ENCODE data around the gene MAN1B1. TPM values are rescaled to one million over a fixed set of nuclear protein-coding genes. Genes with fewer than 3 reads are reported as not detected.
"Not testable (repeated sequence)": the region's sequence is repeated elsewhere in the genome, so short reads cannot be mapped to it uniquely, and the experiment has no call there.

The MAN1B1 gene
- total and polyA plus RNA-seq, 4 donors = 19.9 to 31.8 (median 26.5) TPM

DNA sequence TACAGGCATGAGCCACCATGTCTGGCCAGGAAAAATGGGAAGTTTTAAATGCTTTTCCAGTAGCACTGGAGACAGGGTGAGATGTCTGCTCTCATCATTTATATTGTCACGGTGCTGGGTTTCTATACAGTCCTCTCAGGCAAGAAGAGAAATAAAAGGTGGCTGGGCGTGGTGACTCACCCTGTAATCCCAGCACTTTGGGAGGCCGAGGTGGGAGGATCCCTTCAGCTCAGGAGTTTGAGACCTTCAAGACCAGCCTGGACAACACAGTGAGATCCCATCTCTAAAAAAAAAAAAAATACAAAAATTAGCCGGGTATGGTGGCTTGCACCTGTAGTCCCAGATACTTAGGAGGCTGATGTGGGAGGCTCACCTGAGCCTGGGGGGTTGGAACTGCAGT, 47.4 kb downstream of the MAN1B1 start:
- Histone ChIP-seq H3K4me1 (ENCODE audit: control insufficient read depth in 4 of 4, insufficient read depth in 4 of 4, low read length in 3 of 4) (peaks cover 0 to 6% (median 6%) of the 10 kb centered on the region in 4 donors), H3K27ac (ENCODE audit: low read depth in 1 of 2, low read length in 2 of 2) (no peak overlapping the region), H3K9ac (ENCODE audit: low read depth in 1 of 2, low read length in 2 of 2) (no peak overlapping the region), H3K27me3 (ENCODE audit: control insufficient read depth in 4 of 4, insufficient read depth in 4 of 4, low read length in 3 of 4) (peaks cover 4 to 17% (median 10%) of the 10 kb centered on the region in 4 donors), H3K4me3 (ENCODE audit: low read depth in 1 of 3, low read length in 3 of 3) (no peak overlapping the region), H3K9me3 (ENCODE audit: control insufficient read depth in 4 of 4, low read length in 3 of 4) (peaks cover 0 to 1% (median 0%) of the 10 kb centered on the region in 4 donors), H3K36me3 (ENCODE audit: control insufficient read depth in 4 of 4, insufficient read depth in 3 of 4, low read depth in 1 of 4, low read length in 3 of 4) (no peaks in the 10 kb centered on the region)
- 70% methylated on average over 4 of the region's 4 CpGs for WGBS
- DNase-seq (ENCODE audit: low spot score) = no peak
- TF ChIP-seq SP1 (IDR thresholded peaks at IDR 0.05) (no peak), GABPA (IDR thresholded peaks at IDR 0.05 in 1 of 2, conservative IDR thresholded peaks at IDR 0.05 in 1 of 2) (no peak)

DNA sequence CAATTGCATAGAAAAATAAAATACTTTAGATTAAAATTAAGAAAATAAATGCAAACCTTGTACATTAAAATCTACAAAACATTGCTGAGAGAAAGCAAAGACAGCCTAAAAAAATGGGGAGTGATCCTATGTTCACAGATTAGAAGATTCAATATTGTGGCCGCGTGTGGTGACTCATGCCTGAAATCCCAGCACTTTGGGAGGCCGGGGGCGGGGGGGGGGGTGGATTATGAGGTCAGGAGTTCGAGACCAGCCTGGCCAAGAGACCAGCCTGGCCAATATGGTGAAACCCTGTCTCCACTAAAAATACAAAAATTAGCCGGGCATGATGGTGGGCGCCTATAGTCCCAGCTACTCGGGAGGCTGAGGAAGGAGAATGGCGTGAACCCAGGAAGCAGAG, 48.4 kb downstream of the MAN1B1 start:
- peaks cover 6 to 17% (median 11%) of the 10 kb centered on the region in 4 donors for H3K27me3 ChIP-seq (ENCODE audit: control insufficient read depth in 4 of 4, insufficient read depth in 4 of 4, low read length in 3 of 4)
- not testable (repeated sequence) for DNase-seq (ENCODE audit: low spot score); H3K9ac ChIP-seq (ENCODE audit: low read depth in 1 of 2, low read length in 2 of 2); H3K4me1 ChIP-seq (ENCODE audit: control insufficient read depth in 4 of 4, insufficient read depth in 4 of 4, low read length in 3 of 4); H3K4me3 ChIP-seq (ENCODE audit: low read depth in 1 of 3, low read length in 3 of 3); H3K36me3 ChIP-seq (ENCODE audit: control insufficient read depth in 4 of 4, insufficient read depth in 3 of 4, low read depth in 1 of 4, low read length in 3 of 4); H3K9me3 ChIP-seq (ENCODE audit: control insufficient read depth in 4 of 4, low read length in 3 of 4); H3K27ac ChIP-seq (ENCODE audit: low read depth in 1 of 2, low read length in 2 of 2)
- 84% methylated on average over 9 of the region's 9 CpGs for WGBS

DNA sequence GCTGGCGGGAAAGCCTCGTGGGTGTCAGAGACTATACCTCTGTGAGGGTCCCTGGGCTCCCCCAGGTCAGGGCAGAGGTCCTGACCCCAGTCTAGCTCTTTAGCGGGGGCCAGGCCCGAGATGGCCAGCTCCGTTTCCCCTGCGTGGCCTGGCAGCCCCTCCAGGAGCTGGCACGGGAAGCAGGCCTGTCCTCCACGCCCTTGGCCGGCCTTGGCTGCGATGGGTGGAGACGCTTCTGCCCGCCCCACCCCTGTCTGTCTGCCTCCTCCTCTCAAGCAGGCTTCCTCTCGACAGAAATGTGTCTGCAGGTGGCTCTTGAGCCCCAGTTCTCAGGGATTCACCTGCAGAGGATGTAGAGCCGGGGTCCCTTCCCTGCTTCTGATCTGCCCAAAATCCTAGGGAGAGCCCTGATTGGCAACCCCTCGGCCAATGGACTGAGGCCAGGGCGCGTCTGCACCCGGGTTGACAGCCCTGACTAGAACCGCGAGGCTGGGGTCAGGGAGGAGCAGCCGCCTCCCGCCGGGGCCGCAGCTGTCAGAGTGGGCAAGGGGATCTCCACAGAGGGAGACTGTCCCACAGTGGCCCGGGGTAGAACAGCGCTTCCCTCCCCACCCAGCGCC, 49.6 kb downstream of the MAN1B1 start:
- Histone ChIP-seq H3K9ac (ENCODE audit: low read depth in 1 of 2, low read length in 2 of 2) (no peak overlapping the region), H3K9me3 (ENCODE audit: control insufficient read depth in 4 of 4, low read length in 3 of 4) (peaks cover 0 to 1% (median 0%) of the 10 kb centered on the region in 4 donors), H3K4me1 (ENCODE audit: control insufficient read depth in 4 of 4, insufficient read depth in 4 of 4, low read length in 3 of 4) (no peaks in the 10 kb centered on the region), H3K36me3 (ENCODE audit: control insufficient read depth in 4 of 4, insufficient read depth in 3 of 4, low read depth in 1 of 4, low read length in 3 of 4) (no peaks in the 10 kb centered on the region), H3K27ac (ENCODE audit: low read depth in 1 of 2, low read length in 2 of 2) (no peak overlapping the region), H3K4me3 (ENCODE audit: low read depth in 1 of 3, low read length in 3 of 3) (no peak overlapping the region), H3K27me3 (ENCODE audit: control insufficient read depth in 4 of 4, insufficient read depth in 4 of 4, low read length in 3 of 4) (peaks cover 6 to 17% (median 11%) of the 10 kb centered on the region in 4 donors)
- TF ChIP-seq, protein P1, sequence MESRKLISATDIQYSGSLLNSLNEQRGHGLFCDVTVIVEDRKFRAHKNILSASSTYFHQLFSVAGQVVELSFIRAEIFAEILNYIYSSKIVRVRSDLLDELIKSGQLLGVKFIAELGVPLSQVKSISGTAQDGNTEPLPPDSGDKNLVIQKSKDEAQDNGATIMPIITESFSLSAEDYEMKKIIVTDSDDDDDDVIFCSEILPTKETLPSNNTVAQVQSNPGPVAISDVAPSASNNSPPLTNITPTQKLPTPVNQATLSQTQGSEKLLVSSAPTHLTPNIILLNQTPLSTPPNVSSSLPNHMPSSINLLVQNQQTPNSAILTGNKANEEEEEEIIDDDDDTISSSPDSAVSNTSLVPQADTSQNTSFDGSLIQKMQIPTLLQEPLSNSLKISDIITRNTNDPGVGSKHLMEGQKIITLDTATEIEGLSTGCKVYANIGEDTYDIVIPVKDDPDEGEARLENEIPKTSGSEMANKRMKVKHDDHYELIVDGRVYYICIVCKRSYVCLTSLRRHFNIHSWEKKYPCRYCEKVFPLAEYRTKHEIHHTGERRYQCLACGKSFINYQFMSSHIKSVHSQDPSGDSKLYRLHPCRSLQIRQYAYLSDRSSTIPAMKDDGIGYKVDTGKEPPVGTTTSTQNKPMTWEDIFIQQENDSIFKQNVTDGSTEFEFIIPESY (IDR thresholded peaks at IDR 0.05) = no peak
- TF ChIP-seq JUND (IDR thresholded peaks at IDR 0.05) (no peak), GABPA (IDR thresholded peaks at IDR 0.05 in 1 of 2, conservative IDR thresholded peaks at IDR 0.05 in 1 of 2) (no peak), HNF4A (conservative IDR thresholded peaks at IDR 0.05) (no peak), RXRA (IDR thresholded peaks at IDR 0.05) (no peak)
- TF ChIP-seq, protein P2, sequence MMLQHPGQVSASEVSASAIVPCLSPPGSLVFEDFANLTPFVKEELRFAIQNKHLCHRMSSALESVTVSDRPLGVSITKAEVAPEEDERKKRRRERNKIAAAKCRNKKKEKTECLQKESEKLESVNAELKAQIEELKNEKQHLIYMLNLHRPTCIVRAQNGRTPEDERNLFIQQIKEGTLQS (IDR thresholded peaks at IDR 0.05) = no peak
- TF ChIP-seq, protein P3, sequence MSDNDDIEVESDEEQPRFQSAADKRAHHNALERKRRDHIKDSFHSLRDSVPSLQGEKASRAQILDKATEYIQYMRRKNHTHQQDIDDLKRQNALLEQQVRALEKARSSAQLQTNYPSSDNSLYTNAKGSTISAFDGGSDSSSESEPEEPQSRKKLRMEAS (IDR thresholded peaks at IDR 0.05) = no peak
- 33% methylated on average over 27 of the region's 27 CpGs for whole genome bisulfite sequencing
- DNase-seq (ENCODE audit: low spot score) = no peak

DNA sequence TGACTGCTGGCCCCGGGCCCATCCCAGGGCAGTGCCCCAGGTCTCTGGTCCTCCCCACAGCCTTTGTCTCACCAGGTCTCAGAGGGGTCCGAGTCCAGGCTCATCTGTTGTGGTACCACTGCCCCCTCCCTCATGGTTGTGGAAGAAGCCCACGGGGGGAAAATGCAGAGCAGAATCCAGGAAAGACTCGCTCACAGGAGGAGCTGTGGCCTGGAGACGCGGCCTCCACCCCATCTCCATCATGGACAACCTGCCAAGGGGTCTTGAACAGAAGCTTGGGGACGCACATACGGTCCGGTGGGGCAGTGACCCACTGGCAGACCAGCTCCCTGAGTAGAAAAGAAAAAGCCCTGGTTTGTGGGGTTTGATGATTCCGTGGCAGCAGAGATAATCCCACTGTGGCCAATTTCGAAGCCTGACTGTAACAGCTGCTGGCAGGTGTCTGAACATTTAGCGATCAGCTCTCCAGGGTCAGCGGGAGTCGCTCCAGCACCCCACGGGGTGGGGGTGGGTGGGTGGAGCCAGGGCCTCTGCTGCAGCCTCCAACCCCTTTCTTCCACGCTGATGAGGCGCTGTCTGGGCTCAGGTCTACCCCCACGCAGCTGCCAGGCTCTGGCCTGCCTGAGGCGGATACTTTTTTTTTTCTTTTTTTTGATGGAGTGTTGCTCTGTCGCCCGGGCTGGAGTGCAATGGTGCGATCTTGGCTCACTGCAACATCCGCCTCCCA, 50.3 kb downstream of the MAN1B1 start:
- Histone ChIP-seq H3K9me3 (ENCODE audit: control insufficient read depth in 4 of 4, low read length in 3 of 4) (no peaks in the 10 kb centered on the region), H3K4me1 (ENCODE audit: control insufficient read depth in 4 of 4, insufficient read depth in 4 of 4, low read length in 3 of 4) (no peaks in the 10 kb centered on the region), H3K27me3 (ENCODE audit: control insufficient read depth in 4 of 4, insufficient read depth in 4 of 4, low read length in 3 of 4) (peaks cover 6 to 17% (median 11%) of the 10 kb centered on the region in 4 donors), H3K9ac (ENCODE audit: low read depth in 1 of 2, low read length in 2 of 2) (no peak overlapping the region), H3K27ac (ENCODE audit: low read depth in 1 of 2, low read length in 2 of 2) (no peak overlapping the region), H3K4me3 (ENCODE audit: low read depth in 1 of 3, low read length in 3 of 3) (no peak overlapping the region), H3K36me3 (ENCODE audit: control insufficient read depth in 4 of 4, insufficient read depth in 3 of 4, low read depth in 1 of 4, low read length in 3 of 4) (no peaks in the 10 kb centered on the region)
- DNase-seq (ENCODE audit: low spot score) = no peak
- no peak for TF ChIP-seq YY1 (IDR thresholded peaks at IDR 0.05)
- no peak for TF ChIP-seq GABPA (IDR thresholded peaks at IDR 0.05 in 1 of 2, conservative IDR thresholded peaks at IDR 0.05 in 1 of 2)
- TF ChIP-seq, protein P1 (IDR thresholded peaks at IDR 0.05) = no peak
- 71% methylated on average over 23 of the region's 23 CpGs for WGBS
